Endothelial cell of umbilical vein (primary cell): Measurements from ENCODE around the gene STIM1. TPM values are rescaled to one million over a fixed set of nuclear protein-coding genes. Genes with fewer than 3 reads are reported as not detected.

Source experiments
- BruUV-seq: library from RNA; stranded (reverse); fragments of 400-500 nt; replicated peaks from 2 replicates; lab custom pipeline; 2021; lab: Mats Ljungman, UMichigan
- CTCF ChIA-PET: fragments of 300-600, 350-600 bp; sonication (Branson Sonifier 250); formaldehyde crosslinking; loops from one replicate; lab custom pipeline; 2021; ENCODE audit warnings: antibody characterized with exemption, inconsistent platforms; lab: Charles Lee
- POLR2A ChIA-PET: fragments of 300-600, 350-600 bp; sonication (Branson Sonifier 250); formaldehyde crosslinking; loops from one replicate; lab custom pipeline; 2021; ENCODE audit warnings: antibody characterized with exemption, inconsistent platforms; lab: Charles Lee
- DNase-seq: peaks from one replicate; pipeline ENCODE4 v3.0.0-alpha.2; 2011; ENCODE audit warnings: low read depth, low spot score
- FAIRE-seq: peaks from 2 replicates; lab custom pipeline; 2011; peaks lifted over from hg19 to GRCh38; lab: Jason Lieb, UNC
- H2AFZ ChIP-seq: 2 replicates; pipeline ENCODE4 v1.6.0; 2012; ENCODE audit warnings: low read depth, low read length, control low read depth, inconsistent platforms
- H3K27ac ChIP-seq: 2 replicates; pipeline ENCODE4 v1.5.1; 2011; ENCODE audit warnings: low read depth, mild to moderate bottlenecking, control low read depth, low read length, moderate library complexity; ENCODE audit not compliant: insufficient read depth
- H3K27me3 ChIP-seq, 2 experiments: 2 replicates each; pipeline versions ENCODE4 v1.6.0 to v1.6.1; 2011; ENCODE audit warnings: low read length in 2 of 2, mixed read lengths in 1 of 2; ENCODE audit not compliant: control insufficient read depth in 2 of 2, insufficient read depth in 2 of 2
- H3K36me3 ChIP-seq, 2 experiments: 2 replicates in 1 of 2; 3 replicates in 1 of 2; pipeline ENCODE4 v1.5.1; 2011; ENCODE audit warnings: low read length in 2 of 2, mild to moderate bottlenecking in 1 of 2, moderate library complexity in 1 of 2; ENCODE audit not compliant: control insufficient read depth in 2 of 2, insufficient read depth in 2 of 2; ENCODE audit errors: extremely low read depth in 1 of 2
- H3K4me1 ChIP-seq: 3 replicates; pipeline ENCODE4 v1.5.1; 2011; ENCODE audit warnings: mild to moderate bottlenecking, low read length; ENCODE audit not compliant: control insufficient read depth, insufficient read depth; ENCODE audit errors: extremely low read depth
- H3K4me2 ChIP-seq: 2 replicates; pipeline ENCODE4 v1.6.1; 2011; ENCODE audit warnings: low read length, control low read depth, mixed read lengths; ENCODE audit not compliant: insufficient read depth
- H3K4me3 ChIP-seq, 3 experiments: fragments of 200-600 bp in 1 of 3; sonication (generic), shearing (Covaris generic) in 1 of 3; replicated peaks in 1 of 3; 2 replicates each; pipeline ENCODE4 v1.5.1; 2011 to 2016; ENCODE audit warnings: control low read depth in 3 of 3, low read length in 3 of 3, mild to moderate bottlenecking in 2 of 3, inconsistent platforms in 1 of 3, low read depth in 1 of 3, moderate library complexity in 1 of 3; ENCODE audit not compliant: insufficient read depth in 1 of 3
- H3K79me2 ChIP-seq: 2 replicates; pipeline ENCODE4 v1.6.0; 2012; ENCODE audit warnings: low read length, inconsistent platforms; ENCODE audit not compliant: control insufficient read depth, insufficient read depth
- H3K9ac ChIP-seq: replicated peaks from 2 replicates; pipeline ENCODE3; 2011; ENCODE audit warnings: low read length, control low read depth; ENCODE audit not compliant: insufficient read depth; ENCODE audit errors: extremely low read depth
- H3K9me1 ChIP-seq: replicated peaks from 3 replicates; pipeline ENCODE4 v1.6.0; 2011; ENCODE audit warnings: mild to moderate bottlenecking, low read length; ENCODE audit not compliant: control insufficient read depth, insufficient read depth; ENCODE audit errors: extremely low read depth
- H3K9me3 ChIP-seq: replicated peaks from 2 replicates; pipeline ENCODE4 v1.5.1; 2012; ENCODE audit warnings: low read length, inconsistent platforms; ENCODE audit not compliant: control insufficient read depth, insufficient read depth
- H4K20me1 ChIP-seq: replicated peaks from 2 replicates; pipeline ENCODE3; 2011; ENCODE audit warnings: mild to moderate bottlenecking, low read length; ENCODE audit not compliant: control insufficient read depth, insufficient read depth; ENCODE audit errors: extremely low read depth
- CTCF ChIP-seq, 2 donors: IDR thresholded peaks; 1 replicate in 1 of 2; 2 replicates in 1 of 2; pipeline ENCODE4 v1.5.1; 2011; ENCODE audit warnings: low read length in 2 of 2, mild to moderate bottlenecking in 2 of 2, moderate library complexity in 2 of 2, control low read depth in 1 of 2, inconsistent platforms in 1 of 2, low read depth in 1 of 2; ENCODE audit not compliant: insufficient read depth in 1 of 2; ENCODE audit errors: extremely low read depth in 1 of 2
- EZH2 ChIP-seq: IDR thresholded peaks from 2 replicates; pipeline ENCODE4 v1.6.1; 2012; ENCODE audit warnings: borderline replicate concordance, low read depth, mild to moderate bottlenecking, moderate library complexity, low read length, inconsistent platforms; ENCODE audit not compliant: severe bottlenecking
- FOS ChIP-seq: IDR thresholded peaks from 2 replicates; pipeline ENCODE4 v1.6.1; 2011; ENCODE audit warnings: mild to moderate bottlenecking, low read length, moderate library complexity, borderline replicate concordance; ENCODE audit not compliant: insufficient read depth
- GATA2 ChIP-seq: IDR thresholded peaks from 2 replicates; pipeline ENCODE4 v1.7.0; 2011; ENCODE audit warnings: low read depth, mild to moderate bottlenecking, moderate library complexity, mixed read lengths, low read length; ENCODE audit not compliant: insufficient read length, insufficient read depth
- JUN ChIP-seq: IDR thresholded peaks from 2 replicates; pipeline ENCODE4 v1.6.1; 2011; ENCODE audit warnings: borderline replicate concordance, low read depth; ENCODE audit not compliant: insufficient read length, insufficient read depth
- MYC ChIP-seq: IDR thresholded peaks from one replicate; pipeline ENCODE4 v1.6.1; 2011; ENCODE audit warnings: mild to moderate bottlenecking, low read depth, low read length
- POLR2A ChIP-seq: IDR thresholded peaks from 2 replicates; pipeline ENCODE4 v1.6.1; 2012; ENCODE audit warnings: low read depth, mild to moderate bottlenecking, control low read depth, low read length
- POLR2AphosphoS5 ChIP-seq: IDR thresholded peaks from 2 replicates; pipeline ENCODE4 v1.6.1; 2012; ENCODE audit warnings: low read depth, mild to moderate bottlenecking, control low read depth, low read length, moderate library complexity; ENCODE audit not compliant: insufficient read depth
- dilution Hi-C: fragments of 300-500 bp; cut with MboI; formaldehyde crosslinking; loops from one replicate; pipeline ENCODE4 v1.15.0; 2019; ENCODE audit warnings: low sequenced_read_pairs; ENCODE audit not compliant: extremely low pct_ligation_motif_present
- intact Hi-C: fragments of 100-400 bp; cut with micrococcal nuclease; formaldehyde crosslinking; loops from one replicate; pipeline ENCODE4 v1.10.0; 2022
- polyA plus RNA-seq, 4 experiments: library from polyadenylated mRNA; depleted of rRNA in 3 of 4; stranded (reverse) in 3 of 4; unstranded in 1 of 4; fragments of >200 nt; gene quantifications; 2 replicates each; pipeline versions ENCODE4 v1.2.1 to v1.2.3, GENCODE V29; 2011 to 2012; ENCODE audit warnings: missing spikeins in 1 of 4
- total RNA-seq: library from RNA; stranded (reverse); gene quantifications from 2 replicates; pipeline ENCODE4 v1.2.3, GENCODE V29; 2021
- TF ChIP-seq, protein P1 (sequence below): IDR thresholded peaks from 2 replicates; pipeline ENCODE4 v1.6.1; 2011; ENCODE audit not compliant: insufficient read depth, insufficient read length

STIM1 gene
- total and polyA plus RNA-seq, 2 donors (not counting 3 experiments of a cell fraction or from before 2014, with no cell fraction given), result 32.7 to 33.4 TPM

DNA sequence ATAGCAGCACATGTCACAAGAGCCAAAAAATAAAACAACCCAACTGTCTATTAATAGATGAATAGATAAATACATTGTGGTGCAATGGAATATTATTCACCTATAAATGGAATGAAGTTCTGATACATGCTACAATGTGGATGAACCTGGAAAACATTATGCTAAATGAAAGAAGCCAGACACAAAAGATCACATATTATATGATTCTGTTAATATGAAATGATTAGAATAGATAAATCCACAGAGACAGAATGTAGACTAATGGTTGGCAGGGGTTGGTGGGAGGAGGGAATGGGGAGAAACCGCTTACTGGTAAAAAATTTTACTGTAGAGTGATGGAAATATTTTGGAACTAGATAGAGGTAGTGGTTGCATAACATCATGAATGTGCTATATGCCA lies 206.2 kb downstream of the STIM1 start:
- Histone ChIP-seq H3K4me1 (peaks cover 11% of the 10 kb centered on the region), H3K4me3 (no peak overlapping the region), H3K4me2 (no peak overlapping the region), H3K27me3 (no peaks in the 10 kb centered on the region), H3K36me3 (no peaks in the 10 kb centered on the region), H3K9me1 (no peaks in the 10 kb centered on the region), H3K27ac (no peak overlapping the region), H3K79me2 (no peaks in the 10 kb centered on the region), H3K9me3 (no peaks in the 10 kb centered on the region), H3K9ac (no peak overlapping the region), H2AFZ (no peak overlapping the region), H4K20me1 (no peaks in the 10 kb centered on the region)
- BruUV-seq, result no TSS peak
- POLR2A ChIA-PET, result no interaction called here
- dilution Hi-C loops, result loop anchor here (25.0 kb wide), 1 partner anchor 199 kb away; the partner anchor contains the start of gene STIM1
- no peak for DNase-seq
- no peak for FAIRE-seq
- intact Hi-C loops, result no loop called here
- CTCF ChIA-PET, result interaction anchor here (1.5 to 3.4 kb wide), 3 partner anchors 10 to 207 kb away, joined by 9 to 22 read pairs (median 15); partner anchors contain the start of gene STIM1
- TF ChIP-seq POLR2AphosphoS5, result no peak
- no peak for TF ChIP-seq FOS
- TF ChIP-seq GATA2, result no peak
- TF ChIP-seq, protein P1, sequence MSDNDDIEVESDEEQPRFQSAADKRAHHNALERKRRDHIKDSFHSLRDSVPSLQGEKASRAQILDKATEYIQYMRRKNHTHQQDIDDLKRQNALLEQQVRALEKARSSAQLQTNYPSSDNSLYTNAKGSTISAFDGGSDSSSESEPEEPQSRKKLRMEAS, result no peak

DNA sequence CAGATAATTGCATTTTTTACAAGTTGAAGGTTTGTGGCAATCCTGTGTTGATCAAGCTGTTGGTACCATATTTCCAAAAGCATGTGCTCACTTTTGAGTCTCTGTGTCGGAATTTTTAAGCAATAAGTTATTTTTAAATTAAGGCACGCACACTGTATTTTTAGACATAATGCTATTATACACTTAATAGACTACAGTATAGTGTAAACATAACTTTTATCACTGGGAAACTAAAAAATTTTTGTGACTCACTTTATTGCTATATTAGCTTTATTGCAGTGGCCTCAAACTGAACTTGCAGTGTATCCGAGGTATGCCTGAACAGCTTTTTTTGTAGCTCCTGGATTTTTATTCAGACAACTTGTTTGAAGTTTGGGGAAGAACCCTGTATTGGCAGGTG lies 207.9 kb downstream of the STIM1 start:
- no peak for FAIRE-seq
- Histone ChIP-seq H3K4me3 (no peak overlapping the region), H3K4me2 (no peak overlapping the region), H3K27ac (no peak overlapping the region), H3K27me3 (no peaks in the 10 kb centered on the region), H4K20me1 (no peaks in the 10 kb centered on the region), H3K36me3 (no peaks in the 10 kb centered on the region), H3K4me1 (peaks cover 5% of the 10 kb centered on the region), H2AFZ (no peak overlapping the region), H3K9me3 (no peaks in the 10 kb centered on the region), H3K9ac (no peak overlapping the region), H3K9me1 (no peaks in the 10 kb centered on the region), H3K79me2 (no peaks in the 10 kb centered on the region)
- TF ChIP-seq FOS, result no peak
- TF ChIP-seq, protein P1, result no peak
- TF ChIP-seq GATA2, result no peak
- TF ChIP-seq MYC, result no peak
- no peak for TF ChIP-seq POLR2AphosphoS5
- no peak for TF ChIP-seq CTCF (IDR thresholded peaks at IDR 0.05; ENCODE audit: extremely low read depth in 1 of 2, insufficient read depth in 1 of 2, low read depth in 1 of 2, low read length in 2 of 2)
- no peak for TF ChIP-seq EZH2
- TF ChIP-seq POLR2A, result no peak
- TF ChIP-seq JUN, result no peak
- intact Hi-C loops (no loop called here), dilution Hi-C loops (loop anchor here (25.0 kb wide), 1 partner anchor 201 kb away; the partner anchor contains the start of gene STIM1)
- DNase-seq, result no peak
- CTCF ChIA-PET, result interaction anchor here (0.6 to 14.8 kb wide), 6 partner anchors 9 to 222 kb away, joined by 3 to 871 read pairs (median 6); partner anchors contain the start of gene STIM1
- POLR2A ChIA-PET, result no interaction called here
- no TSS peak for BruUV-seq
